Left ventricle myocardium inferior (tissue), 1 donor: Measurements from ENCODE around the gene SNRNP27. TPM values are rescaled to one million over a fixed set of nuclear protein-coding genes. Genes with fewer than 3 reads are reported as not detected.

Experiments used
- DNase-seq: peaks from one replicate; pipeline ENCODE4 v3.0.0-alpha.2; 2020
- H3K27ac ChIP-seq: fragments of 200-600 bp; replicated peaks from 2 replicates; pipeline ENCODE4 v1.8.0; 2021
- H3K27me3 ChIP-seq: fragments of 200-600 bp; 2 replicates; pipeline ENCODE4 v1.8.0; 2021; ENCODE audit warnings: low read depth
- H3K36me3 ChIP-seq: fragments of 200-600 bp; 2 replicates; pipeline ENCODE4 v1.8.0; 2021
- H3K4me1 ChIP-seq: fragments of 200-600 bp; 2 replicates; pipeline ENCODE4 v1.8.0; 2021
- H3K4me3 ChIP-seq: fragments of 200-600 bp; 2 replicates; pipeline ENCODE4 v1.8.0; 2021; ENCODE audit warnings: mild to moderate bottlenecking, moderate library complexity
- H3K9me3 ChIP-seq: fragments of 200-600 bp; replicated peaks from 2 replicates; pipeline ENCODE4 v1.8.0; 2021
- intact Hi-C: fragments of 100-400 bp; cut with micrococcal nuclease; formaldehyde crosslinking; loops from one replicate; pipeline ENCODE4 v1.11.0; 2022
- total RNA-seq: library from RNA; stranded (reverse); fragmentation: NEBNext Ultra II Directional; extraction: Animal tissue kit (Norgen Biotek cat#: 25700); gene quantifications from one replicate; pipeline ENCODE4 v1.2.1, GENCODE V29; 2021
- TF ChIP-seq, protein P1 (sequence below): fragments of 200-600 bp; IDR thresholded peaks from 2 replicates; pipeline ENCODE4 v1.8.0; 2021; ENCODE audit warnings: antibody characterized with exemption, mild to moderate bottlenecking, borderline replicate concordance
- donor health status: DM: no; HTN: yes; CAD: no; lungs with severe emphysema.

SNRNP27 gene
- total RNA-seq, 1 donor from 2014 or later = 56.0 TPM

DNA sequence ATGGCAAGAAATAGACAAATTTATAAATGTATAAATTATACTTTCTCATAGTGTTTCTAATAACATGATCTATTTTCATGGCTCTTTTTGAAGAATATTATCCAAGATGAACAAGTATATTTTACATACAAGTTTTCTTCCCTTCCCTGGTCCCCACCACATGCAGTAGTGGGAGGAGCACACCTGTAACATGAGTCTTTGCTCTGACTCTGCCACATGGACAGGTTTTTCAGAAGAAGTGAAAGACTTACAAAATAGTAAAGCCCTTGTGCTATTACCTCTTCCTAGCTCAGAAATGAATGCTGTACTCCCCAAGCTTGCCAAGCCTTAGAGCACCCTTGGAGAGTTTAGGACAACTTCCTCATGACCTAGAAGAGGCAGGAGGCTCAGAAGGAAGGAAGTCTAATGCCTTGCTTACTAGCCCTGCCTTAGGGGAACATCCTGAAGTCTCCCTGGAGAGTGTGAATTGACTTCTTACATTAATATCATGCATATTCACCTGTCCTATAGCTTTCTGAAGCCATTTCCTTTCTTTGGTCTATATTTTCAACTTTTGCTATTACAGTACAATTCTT is 39.6 kb downstream of the SNRNP27 start:
- H3K36me3 ChIP-seq = peaks cover 32% of the 10 kb centered on the region
- H3K27me3 ChIP-seq = no peaks in the 10 kb centered on the region
- peak overlapping the region; percentile 28 for H3K27ac ChIP-seq
- no peak overlapping the region for H3K4me3 ChIP-seq
- peaks cover 18% of the 10 kb centered on the region for H3K4me1 ChIP-seq
- intact Hi-C loops = no loop called here
- DNase-seq = no peak
- no peaks in the 10 kb centered on the region for H3K9me3 ChIP-seq
- TF ChIP-seq, protein P1, sequence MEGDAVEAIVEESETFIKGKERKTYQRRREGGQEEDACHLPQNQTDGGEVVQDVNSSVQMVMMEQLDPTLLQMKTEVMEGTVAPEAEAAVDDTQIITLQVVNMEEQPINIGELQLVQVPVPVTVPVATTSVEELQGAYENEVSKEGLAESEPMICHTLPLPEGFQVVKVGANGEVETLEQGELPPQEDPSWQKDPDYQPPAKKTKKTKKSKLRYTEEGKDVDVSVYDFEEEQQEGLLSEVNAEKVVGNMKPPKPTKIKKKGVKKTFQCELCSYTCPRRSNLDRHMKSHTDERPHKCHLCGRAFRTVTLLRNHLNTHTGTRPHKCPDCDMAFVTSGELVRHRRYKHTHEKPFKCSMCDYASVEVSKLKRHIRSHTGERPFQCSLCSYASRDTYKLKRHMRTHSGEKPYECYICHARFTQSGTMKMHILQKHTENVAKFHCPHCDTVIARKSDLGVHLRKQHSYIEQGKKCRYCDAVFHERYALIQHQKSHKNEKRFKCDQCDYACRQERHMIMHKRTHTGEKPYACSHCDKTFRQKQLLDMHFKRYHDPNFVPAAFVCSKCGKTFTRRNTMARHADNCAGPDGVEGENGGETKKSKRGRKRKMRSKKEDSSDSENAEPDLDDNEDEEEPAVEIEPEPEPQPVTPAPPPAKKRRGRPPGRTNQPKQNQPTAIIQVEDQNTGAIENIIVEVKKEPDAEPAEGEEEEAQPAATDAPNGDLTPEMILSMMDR = no peak

DNA sequence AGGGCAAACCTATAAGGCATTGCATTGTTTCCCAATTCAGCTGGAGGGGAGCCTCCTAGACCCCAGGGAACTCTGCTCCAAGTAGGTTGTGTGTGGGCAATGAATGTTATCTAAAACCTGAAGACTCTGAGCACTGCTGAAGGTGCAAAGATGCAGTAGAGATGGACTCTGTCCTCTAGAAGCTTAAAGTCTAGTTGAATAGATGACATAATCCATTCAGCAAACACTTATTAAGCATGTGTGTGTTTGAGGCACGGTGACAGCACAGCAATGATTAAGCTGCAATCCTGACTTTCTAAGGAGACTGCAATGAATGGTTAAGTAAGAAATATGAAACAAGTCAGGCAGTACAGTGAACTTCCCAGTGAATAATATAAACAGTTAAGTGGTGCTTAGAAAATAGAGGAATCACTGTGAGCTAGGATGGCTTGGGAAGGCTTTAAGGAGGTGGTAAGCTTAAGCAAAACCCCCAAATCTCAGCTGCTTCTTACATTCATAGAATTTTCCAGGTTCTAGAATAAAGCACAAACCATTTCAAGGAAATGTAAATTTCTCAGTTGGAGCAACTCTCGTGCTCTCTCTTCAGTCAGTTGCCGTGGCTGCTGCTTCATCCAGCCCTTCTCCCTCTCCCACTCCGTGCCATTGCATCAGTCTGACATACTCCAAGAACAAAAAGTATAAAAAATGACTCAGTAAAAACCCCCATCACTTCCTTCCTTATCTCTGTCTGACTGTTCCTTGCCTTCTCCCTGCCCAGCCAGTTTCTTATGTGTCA is 40.3 kb downstream of the SNRNP27 start:
- Histone ChIP-seq H3K36me3 (peaks cover 38% of the 10 kb centered on the region), H3K27ac (peak overlapping the region; percentile 28), H3K4me1 (peaks cover 18% of the 10 kb centered on the region), H3K27me3 (no peaks in the 10 kb centered on the region), H3K4me3 (no peak overlapping the region), H3K9me3 (no peaks in the 10 kb centered on the region)
- intact Hi-C loops = no loop called here
- DNase-seq = no peak
- TF ChIP-seq, protein P1 = no peak

DNA sequence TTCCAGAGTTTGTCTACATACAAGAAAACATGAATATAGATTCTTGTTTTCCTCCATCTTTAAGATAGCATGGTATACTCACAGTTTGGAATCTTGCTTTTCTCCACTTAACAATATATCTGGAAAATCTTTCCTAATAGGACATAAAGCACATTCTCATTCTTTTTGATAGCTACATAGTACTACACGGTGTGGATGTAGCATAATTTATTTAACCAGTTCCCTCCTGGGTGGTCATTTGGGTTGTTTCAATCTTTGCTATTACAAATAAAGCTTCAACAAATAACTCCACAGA is 40.8 kb downstream of the SNRNP27 start:
- H3K27me3 ChIP-seq = no peaks in the 10 kb centered on the region
- H3K4me3 ChIP-seq = no peak overlapping the region
- DNase-seq = no peak
- intact Hi-C loops = no loop called here
- peaks cover 43% of the 10 kb centered on the region for H3K36me3 ChIP-seq
- no peak overlapping the region for H3K27ac ChIP-seq
- peaks cover 18% of the 10 kb centered on the region for H3K4me1 ChIP-seq
- TF ChIP-seq, protein P1 = no peak
- H3K9me3 ChIP-seq = no peaks in the 10 kb centered on the region

- no peak overlapping the region for H3K4me3 ChIP-seq
- no peak overlapping the region for H3K27ac ChIP-seq
- TF ChIP-seq, protein P1 = no peak
- intact Hi-C loops = no loop called here
- no peaks in the 10 kb centered on the region for H3K9me3 ChIP-seq
- peaks cover 18% of the 10 kb centered on the region for H3K4me1 ChIP-seq
- H3K27me3 ChIP-seq = no peaks in the 10 kb centered on the region
- H3K36me3 ChIP-seq = peaks cover 45% of the 10 kb centered on the region
- DNase-seq = no peak
Observed at GRCh38 chr2:69935011-69935410, 41.3 kb downstream of the SNRNP27 start.

DNA sequence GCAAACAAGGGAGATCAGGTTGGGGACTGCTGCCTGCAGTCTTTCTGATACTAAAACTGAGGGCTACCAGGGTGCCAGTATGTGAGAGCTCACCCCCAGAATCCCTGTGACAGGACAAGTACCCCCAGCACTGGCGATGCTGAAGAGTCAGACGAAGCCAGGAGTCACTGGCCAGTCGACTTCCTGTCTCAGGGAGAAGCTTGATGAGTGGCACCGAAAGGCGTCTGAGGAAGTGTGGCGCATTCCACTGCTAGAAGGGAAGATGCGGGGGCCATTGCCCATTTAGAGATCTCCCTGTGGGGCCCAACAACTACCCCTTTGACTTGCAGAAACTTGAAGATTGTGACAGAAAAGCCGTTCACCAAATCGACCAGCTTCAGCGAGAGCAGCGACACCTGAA is 43.1 kb downstream of the SNRNP27 start:
- no peak overlapping the region for H3K27ac ChIP-seq
- H3K9me3 ChIP-seq = no peaks in the 10 kb centered on the region
- H3K36me3 ChIP-seq = peaks cover 62% of the 10 kb centered on the region
- peaks cover 18% of the 10 kb centered on the region for H3K4me1 ChIP-seq
- TF ChIP-seq, protein P1 = no peak
- no peaks in the 10 kb centered on the region for H3K27me3 ChIP-seq
- H3K4me3 ChIP-seq = no peak overlapping the region
- intact Hi-C loops = no loop called here
- DNase-seq = no peak
